GM10266 (cell line): Measurements from ENCODE around the gene SLC25A27.

Experiments
- DNase-seq: peaks from one replicate; pipeline ENCODE4 v3.0.0; 2012; ENCODE audit errors: extremely low spot score
- CTCF ChIP-seq: IDR thresholded peaks from 2 replicates; pipeline ENCODE4 v1.5.1; 2012; ENCODE audit warnings: mild to moderate bottlenecking, low read depth; ENCODE audit not compliant: control insufficient read depth, insufficient read depth; ENCODE audit errors: missing control alignments

Gene SLC25A27

GRCh38 chr6:46667377-46667776 is 14.6 kb downstream of the SLC25A27 start:
- DNase-seq = no peak
- TF ChIP-seq CTCF = no peak

- no peak for DNase-seq
- no peak for TF ChIP-seq CTCF
Observed at GRCh38 chr6:46674410-46674809, 21.6 kb downstream of the SLC25A27 start.

DNA sequence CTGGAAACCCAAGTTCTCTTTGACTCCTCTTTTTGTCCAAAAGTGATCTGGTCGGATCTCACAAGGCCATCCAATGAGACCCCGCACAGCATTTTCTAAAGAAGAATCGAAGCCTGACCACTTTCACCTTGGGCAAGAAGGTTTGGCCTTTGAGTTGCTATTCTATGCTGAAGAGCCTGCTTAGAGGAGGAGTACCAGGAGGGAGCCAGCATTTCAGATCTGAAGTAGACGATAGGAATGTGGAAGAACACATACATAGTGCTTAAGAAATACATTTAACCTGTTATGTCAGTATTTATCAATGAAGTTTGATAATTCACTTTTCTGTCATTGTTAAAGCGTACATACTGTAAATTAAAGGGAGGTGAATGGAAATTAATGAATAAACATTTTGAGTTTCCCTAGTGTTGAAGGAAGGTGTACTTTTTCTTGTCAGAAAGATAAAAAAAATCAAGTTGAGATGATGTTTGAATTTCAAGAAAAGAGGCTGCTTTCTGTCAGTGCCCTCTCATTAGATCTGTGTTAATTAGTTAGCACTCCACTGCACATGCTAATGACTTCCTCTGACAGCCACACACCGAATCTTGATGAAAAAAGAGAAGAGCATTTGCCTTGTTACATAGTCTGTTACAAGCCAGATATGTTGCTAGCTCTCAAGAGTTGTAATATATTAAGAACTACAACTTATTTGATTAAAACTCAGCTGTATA is 24.0 kb downstream of the SLC25A27 start:
- DNase-seq = no peak
- TF ChIP-seq CTCF = no peak

DNA sequence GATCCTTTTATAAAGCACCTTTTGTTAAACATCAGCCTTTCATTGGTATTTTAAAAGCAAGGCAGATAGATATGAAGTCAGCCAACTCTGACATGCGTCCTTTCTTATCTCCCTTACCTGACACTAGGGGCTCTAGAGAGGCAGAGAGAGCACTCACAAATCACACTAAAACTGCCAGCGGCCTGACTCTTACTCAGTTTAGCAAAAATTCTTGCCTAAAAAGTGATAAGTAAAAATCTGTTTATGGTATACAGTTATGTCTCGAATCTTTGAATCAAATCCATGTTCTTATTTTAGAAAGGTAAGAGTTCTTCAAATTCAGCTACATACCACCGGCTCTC is 24.5 kb downstream of the SLC25A27 start:
- DNase-seq = no peak
- TF ChIP-seq CTCF = peak; percentile 23

GRCh38 chr6:46684771-46685170 is 32.0 kb downstream of the SLC25A27 start:
- no peak for TF ChIP-seq CTCF
- no peak for DNase-seq

- TF ChIP-seq CTCF = no peak
- no peak for DNase-seq
Observed at GRCh38 chr6:46687619-46688097, 34.9 kb downstream of the SLC25A27 start, which contains the start of gene TDRD6. Gene TDRD6 (plus strand): TSS chr6:46687885. CDS start chr6:46688129, 244 bp downstream.

DNA sequence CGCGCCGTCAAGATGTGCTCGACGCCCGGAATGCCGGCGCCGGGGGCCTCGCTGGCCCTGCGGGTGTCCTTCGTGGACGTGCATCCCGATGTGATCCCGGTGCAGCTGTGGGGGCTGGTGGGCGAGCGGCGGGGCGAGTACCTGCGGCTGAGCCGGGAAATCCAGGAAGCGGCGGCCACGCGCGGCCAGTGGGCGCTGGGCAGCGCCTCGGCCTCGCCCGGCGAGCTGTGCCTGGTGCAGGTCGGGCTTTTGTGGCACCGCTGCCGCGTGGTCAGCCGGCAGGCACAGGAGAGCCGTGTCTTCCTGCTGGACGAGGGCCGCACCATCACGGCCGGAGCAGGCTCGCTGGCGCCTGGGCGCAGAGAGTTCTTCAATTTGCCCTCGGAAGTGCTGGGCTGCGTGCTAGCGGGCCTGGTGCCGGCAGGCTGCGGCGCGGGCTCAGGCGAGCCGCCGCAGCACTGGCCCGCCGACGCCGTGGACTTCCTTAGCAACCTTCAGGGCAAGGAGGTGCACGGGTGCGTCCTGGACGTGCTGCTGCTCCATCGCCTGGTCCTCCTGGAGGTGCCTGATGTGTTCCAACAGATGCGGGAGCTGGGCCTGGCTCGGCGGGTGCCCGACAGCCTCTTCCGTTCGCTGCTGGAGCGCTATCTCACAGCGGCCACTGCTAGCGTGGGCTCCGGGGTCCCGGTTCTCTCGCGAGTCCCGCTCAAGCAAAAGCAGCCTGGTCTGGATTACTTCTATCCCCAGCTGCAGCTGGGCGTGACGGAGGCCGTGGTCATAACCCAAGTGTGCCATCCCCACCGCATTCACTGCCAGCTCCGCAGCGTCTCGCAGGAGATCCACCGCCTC is 35.6 kb downstream of the SLC25A27 start:
- no peak for DNase-seq
- no peak for TF ChIP-seq CTCF
